Measurements from ENCODE around the gene PANK2.
"Not testable (repeated sequence)": the region's sequence is repeated elsewhere in the genome, so short reads cannot be mapped to it uniquely, and the experiment has no call there.

- TF ChIP-seq PKNOX1 (IDR thresholded peaks at IDR 0.05); BHLHE40 (IDR thresholded peaks at IDR 0.05; ENCODE audit: borderline replicate concordance); ARNT (IDR thresholded peaks at IDR 0.05); FOXA1 (IDR thresholded peaks at IDR 0.05); NFRKB (IDR thresholded peaks at IDR 0.05); ELF4 (IDR thresholded peaks at IDR 0.05); CTBP1 (IDR thresholded peaks at IDR 0.05; ENCODE audit: borderline replicate concordance); HDGF (IDR thresholded peaks at IDR 0.05; ENCODE audit: borderline replicate concordance); L3MBTL2 (conservative IDR thresholded peaks at IDR 0.05); ZNF384 (IDR thresholded peaks at IDR 0.05); FOXM1 (IDR thresholded peaks at IDR 0.05; ENCODE audit: borderline replicate concordance); SUZ12 (IDR thresholded peaks at IDR 0.05); SP1 (IDR thresholded peaks at IDR 0.05); LEF1 (IDR thresholded peaks at IDR 0.05; ENCODE audit: borderline replicate concordance): not testable (repeated sequence)
Measured at GRCh38 chr20:3843990-3844619, 45.1 kb upstream of the PANK2 start.

Measured in HEK293T (cell line).